ENCODE results near the gene CCNYL1. TPM values are rescaled to one million over a fixed set of nuclear protein-coding genes. Genes with fewer than 3 reads are reported as not detected.

CCNYL1 gene
- total RNA-seq, 2 donors from 2014 or later, result 5.7 to 9.7 TPM

GRCh38 chr2:207792244-207792785 lies 80.9 kb downstream of the CCNYL1 start:
- no peak overlapping the region for H3K27ac ChIP-seq
- TF ChIP-seq CTCF (IDR thresholded peaks at IDR 0.05) (no peak), POLR2A (IDR thresholded peaks at IDR 0.05) (no peak), POLR2AphosphoS5 (IDR thresholded peaks at IDR 0.05) (no peak)
- peaks cover 3% of the 10 kb centered on the region for H3K4me1 ChIP-seq (replicated peaks)
- 43% methylated on average over 6 of the region's 6 CpGs for WGBS
- H3K9me3 ChIP-seq, result no peaks in the 10 kb centered on the region
- H3K36me3 ChIP-seq, result no peaks in the 10 kb centered on the region
- intact Hi-C loops (cut with DNase I), result no loop called here
- peak; percentile 11 for DNase-seq (ENCODE audit: low spot score)
- H3K27me3 ChIP-seq (replicated peaks; ENCODE audit: insufficient read depth), result no peaks in the 10 kb centered on the region
- no peak overlapping the region for H3K4me3 ChIP-seq

GRCh38 chr2:207796585-207797350 lies 85.3 kb downstream of the CCNYL1 start:
- WGBS, result 49% methylated on average over 8 of the region's 8 CpGs
- TF ChIP-seq CTCF (IDR thresholded peaks at IDR 0.05), result no peak
- no peak for TF ChIP-seq POLR2A (IDR thresholded peaks at IDR 0.05)
- TF ChIP-seq POLR2AphosphoS5 (IDR thresholded peaks at IDR 0.05), result no peak
- Histone ChIP-seq H3K36me3 (no peaks in the 10 kb centered on the region), H3K4me3 (no peak overlapping the region), H3K27ac (no peak overlapping the region), H3K4me1 (replicated peaks) (peaks cover 3% of the 10 kb centered on the region), H3K9me3 (no peaks in the 10 kb centered on the region), H3K27me3 (replicated peaks; ENCODE audit: insufficient read depth) (no peaks in the 10 kb centered on the region)
- intact Hi-C loops (cut with DNase I), result no loop called here
- no peak for DNase-seq (ENCODE audit: low spot score)

- TF ChIP-seq POLR2A (IDR thresholded peaks at IDR 0.05) (no peak), CTCF (IDR thresholded peaks at IDR 0.05) (no peak), POLR2AphosphoS5 (IDR thresholded peaks at IDR 0.05) (no peak)
- 32% methylated on average over 3 of the region's 3 CpGs for WGBS
- H3K27me3 ChIP-seq (replicated peaks; ENCODE audit: insufficient read depth), result no peaks in the 10 kb centered on the region
- DNase-seq (ENCODE audit: low spot score), result no peak
- H3K27ac ChIP-seq, result no peak overlapping the region
- H3K4me1 ChIP-seq (replicated peaks), result no peaks in the 10 kb centered on the region
- no peaks in the 10 kb centered on the region for H3K36me3 ChIP-seq
- no peaks in the 10 kb centered on the region for H3K9me3 ChIP-seq
- intact Hi-C loops (cut with DNase I), result no loop called here
- no peak overlapping the region for H3K4me3 ChIP-seq
These were observed 89.8 kb downstream of the CCNYL1 start for GRCh38 chr2:207801259-207801658.

- H3K4me3 ChIP-seq, result no peak overlapping the region
- H3K4me1 ChIP-seq (replicated peaks), result no peaks in the 10 kb centered on the region
- intact Hi-C loops (cut with DNase I), result no loop called here
- WGBS, result 82% methylated on average over 6 of the region's 6 CpGs
- no peaks in the 10 kb centered on the region for H3K36me3 ChIP-seq
- no peaks in the 10 kb centered on the region for H3K27me3 ChIP-seq (replicated peaks; ENCODE audit: insufficient read depth)
- TF ChIP-seq POLR2AphosphoS5 (IDR thresholded peaks at IDR 0.05), result no peak
- no peak for TF ChIP-seq POLR2A (IDR thresholded peaks at IDR 0.05)
- no peak for TF ChIP-seq CTCF (IDR thresholded peaks at IDR 0.05)
- no peaks in the 10 kb centered on the region for H3K9me3 ChIP-seq
- H3K27ac ChIP-seq, result no peak overlapping the region
- no peak for DNase-seq (ENCODE audit: low spot score)
These were observed 91.2 kb downstream of the CCNYL1 start for GRCh38 chr2:207802650-207803049.

Small RNA genes lying within 50 kb of the gene (small RNA-seq; reads per million reads assigned to genes)
- 0 reads per million in 2 donors for gene RF00019
- gene RNU6-664P, result 0 reads per million in 2 donors

Other genes with a start within 250 kb of the CCNYL1 start
- 10 to 100 TPM; 44.0 to 47.1 TPM for gene CREB1, start 181.7 kb upstream of the CCNYL1 start, total RNA-seq
- gene METTL21A, start 86.2 kb upstream of the CCNYL1 start, total RNA-seq, result 10 to 100 TPM in 1 of 2 donors, 1 to 10 TPM in 1; 5.2 to 15.5 TPM
- gene FZD5, start 58.3 kb downstream of the CCNYL1 start, total RNA-seq, result 10 to 100 TPM in 1 of 2 donors, 1 to 10 TPM in 1; 9.1 to 32.7 TPM

All from prostate gland (tissue), 2 donors.